ENCODE data around the gene DPEP1. TPM values are rescaled to one million over a fixed set of nuclear protein-coding genes. Genes with fewer than 3 reads are reported as not detected.
"Not testable (repeated sequence)": the region's sequence is repeated elsewhere in the genome, so short reads cannot be mapped to it uniquely, and the experiment has no call there.

The DPEP1 gene
- total RNA-seq (2012; rRNA removed), result not detected in 2 replicates

GRCh38 chr16:89613231-89613953, at the start of gene DPEP1:
TSS of gene DPEP1 (plus strand) at chr16:89613642. CDS start at chr16:89630411, 16,769 bp downstream.
- Histone ChIP-seq H3K4me1 (ENCODE audit: control insufficient read depth, insufficient read depth, low read length) (peaks cover 18% of the 10 kb centered on the region), H3K9ac (ENCODE audit: low read depth, low read length) (no peak within 1 kb of the TSS), H3K36me3 (ENCODE audit: insufficient read depth, low read length) (no peaks in the 10 kb centered on the region), H3K9me3 (replicated peaks; ENCODE audit: low read length) (no peaks in the 10 kb centered on the region), H3K27me3 (ENCODE audit: control insufficient read depth, insufficient read depth, low read length) (no peaks in the 10 kb centered on the region), H3K4me3 (ENCODE audit: low read length) (no peak within 1 kb of the TSS), H3K4me2 (ENCODE audit: low read length) (no peak within 1 kb of the TSS)

- peak overlapping the region; percentile 90 for H3K4me3 ChIP-seq (ENCODE audit: low read length)
Measured at GRCh38 chr16:89564476-89565255, 48.8 kb upstream of the DPEP1 start.

GRCh38 chr16:89565256-89565505, 48.3 kb upstream of the DPEP1 start:
- Histone ChIP-seq H3K9me3 (replicated peaks; ENCODE audit: low read length) (no peaks in the 10 kb centered on the region), H3K27me3 (ENCODE audit: control insufficient read depth, insufficient read depth, low read length) (no peaks in the 10 kb centered on the region), H3K36me3 (ENCODE audit: insufficient read depth, low read length) (peaks cover 40% of the 10 kb centered on the region), H3K9ac (ENCODE audit: low read depth, low read length) (peak overlapping the region; percentile 28), H3K4me1 (ENCODE audit: control insufficient read depth, insufficient read depth, low read length) (peaks cover 46% of the 10 kb centered on the region), H3K4me3 (ENCODE audit: low read length) (no peak overlapping the region), H3K4me2 (ENCODE audit: low read length) (peak overlapping the region; percentile 84)

More at GRCh38 chr16:89564476-89565255, 48.8 kb upstream of the DPEP1 start:
- Histone ChIP-seq H3K9ac (ENCODE audit: low read depth, low read length) (peak overlapping the region; percentile 28), H3K9me3 (replicated peaks; ENCODE audit: low read length) (no peaks in the 10 kb centered on the region), H3K27me3 (ENCODE audit: control insufficient read depth, insufficient read depth, low read length) (no peaks in the 10 kb centered on the region), H3K4me1 (ENCODE audit: control insufficient read depth, insufficient read depth, low read length) (peaks cover 51% of the 10 kb centered on the region), H3K36me3 (ENCODE audit: insufficient read depth, low read length) (peaks cover 40% of the 10 kb centered on the region), H3K4me2 (ENCODE audit: low read length) (peak overlapping the region; percentile 84)

GRCh38 chr16:89565506-89566372, 47.7 kb upstream of the DPEP1 start:
- H3K9ac ChIP-seq (ENCODE audit: low read depth, low read length), result peak overlapping the region; percentile 28
- H3K4me3 ChIP-seq (ENCODE audit: low read length), result peak overlapping the region; percentile 41
- peaks cover 40% of the 10 kb centered on the region for H3K36me3 ChIP-seq (ENCODE audit: insufficient read depth, low read length)
- no peaks in the 10 kb centered on the region for H3K9me3 ChIP-seq (replicated peaks; ENCODE audit: low read length)
- H3K4me2 ChIP-seq (ENCODE audit: low read length), result peak overlapping the region; percentile 84
- H3K27me3 ChIP-seq (ENCODE audit: control insufficient read depth, insufficient read depth, low read length), result no peaks in the 10 kb centered on the region
- H3K4me1 ChIP-seq (ENCODE audit: control insufficient read depth, insufficient read depth, low read length), result peaks cover 45% of the 10 kb centered on the region

GRCh38 chr16:89567656-89568594, 45.5 kb upstream of the DPEP1 start:
- no peak overlapping the region for H3K9ac ChIP-seq (ENCODE audit: low read depth, low read length)
- no peaks in the 10 kb centered on the region for H3K27me3 ChIP-seq (ENCODE audit: control insufficient read depth, insufficient read depth, low read length)
- H3K4me1 ChIP-seq (ENCODE audit: control insufficient read depth, insufficient read depth, low read length), result peaks cover 33% of the 10 kb centered on the region
- peaks cover 21% of the 10 kb centered on the region for H3K36me3 ChIP-seq (ENCODE audit: insufficient read depth, low read length)
- H3K4me2 ChIP-seq (ENCODE audit: low read length), result no peak overlapping the region
- no peaks in the 10 kb centered on the region for H3K9me3 ChIP-seq (replicated peaks; ENCODE audit: low read length)
- no peak overlapping the region for H3K4me3 ChIP-seq (ENCODE audit: low read length)

GRCh38 chr16:89569506-89570341, 43.7 kb upstream of the DPEP1 start:
- H3K9me3 ChIP-seq (replicated peaks; ENCODE audit: low read length), result no peaks in the 10 kb centered on the region
- H3K9ac ChIP-seq (ENCODE audit: low read depth, low read length), result no peak overlapping the region
- no peaks in the 10 kb centered on the region for H3K27me3 ChIP-seq (ENCODE audit: control insufficient read depth, insufficient read depth, low read length)

GRCh38 chr16:89570342-89570923, 43.0 kb upstream of the DPEP1 start:
- H3K36me3 ChIP-seq (ENCODE audit: insufficient read depth, low read length), result no peaks in the 10 kb centered on the region
- H3K27me3 ChIP-seq (ENCODE audit: control insufficient read depth, insufficient read depth, low read length), result no peaks in the 10 kb centered on the region
- H3K9me3 ChIP-seq (replicated peaks; ENCODE audit: low read length), result no peaks in the 10 kb centered on the region
- no peak overlapping the region for H3K4me2 ChIP-seq (ENCODE audit: low read length)
- H3K4me1 ChIP-seq (ENCODE audit: control insufficient read depth, insufficient read depth, low read length), result peaks cover 25% of the 10 kb centered on the region
- H3K9ac ChIP-seq (ENCODE audit: low read depth, low read length), result no peak overlapping the region
- H3K4me3 ChIP-seq (ENCODE audit: low read length), result no peak overlapping the region

More at GRCh38 chr16:89569506-89570341, 43.7 kb upstream of the DPEP1 start:
- Histone ChIP-seq H3K36me3 (ENCODE audit: insufficient read depth, low read length) (peaks cover 3% of the 10 kb centered on the region), H3K4me1 (ENCODE audit: control insufficient read depth, insufficient read depth, low read length) (peaks cover 26% of the 10 kb centered on the region), H3K4me2 (ENCODE audit: low read length) (no peak overlapping the region), H3K4me3 (ENCODE audit: low read length) (no peak overlapping the region)

GRCh38 chr16:89570983-89571598, 42.4 kb upstream of the DPEP1 start:
- H3K27me3 ChIP-seq (ENCODE audit: control insufficient read depth, insufficient read depth, low read length); H3K9ac ChIP-seq (ENCODE audit: low read depth, low read length); H3K9me3 ChIP-seq (replicated peaks; ENCODE audit: low read length); H3K36me3 ChIP-seq (ENCODE audit: insufficient read depth, low read length); H3K4me3 ChIP-seq (ENCODE audit: low read length); H3K4me2 ChIP-seq (ENCODE audit: low read length): not testable (repeated sequence)
- peaks cover 19% of the 10 kb centered on the region for H3K4me1 ChIP-seq (ENCODE audit: control insufficient read depth, insufficient read depth, low read length)

- H3K4me1 ChIP-seq (ENCODE audit: control insufficient read depth, insufficient read depth, low read length), result peaks cover 17% of the 10 kb centered on the region
- no peak overlapping the region for H3K9ac ChIP-seq (ENCODE audit: low read depth, low read length)
- no peak overlapping the region for H3K4me3 ChIP-seq (ENCODE audit: low read length)
- H3K27me3 ChIP-seq (ENCODE audit: control insufficient read depth, insufficient read depth, low read length), result no peaks in the 10 kb centered on the region
- H3K36me3 ChIP-seq (ENCODE audit: insufficient read depth, low read length), result no peaks in the 10 kb centered on the region
- H3K9me3 ChIP-seq (replicated peaks; ENCODE audit: low read length), result no peaks in the 10 kb centered on the region
- no peak overlapping the region for H3K4me2 ChIP-seq (ENCODE audit: low read length)
Measured at GRCh38 chr16:89571636-89572035, 41.8 kb upstream of the DPEP1 start.
